GM21360 (cell line): Measurements from ENCODE around the gene P2RY4.
"Not testable (repeated sequence)": the region's sequence is repeated elsewhere in the genome, so short reads cannot be mapped to it uniquely, and the experiment has no call there.

Experiments used
- ATAC-seq: cut with Tn5 transposase; IDR thresholded peaks from one replicate; pipeline ENCODE4 v1.9.1; 2021; ENCODE audit warnings: mild to moderate bottlenecking, moderate library complexity; ENCODE audit not compliant: unreplicated experiment

P2RY4 gene

DNA sequence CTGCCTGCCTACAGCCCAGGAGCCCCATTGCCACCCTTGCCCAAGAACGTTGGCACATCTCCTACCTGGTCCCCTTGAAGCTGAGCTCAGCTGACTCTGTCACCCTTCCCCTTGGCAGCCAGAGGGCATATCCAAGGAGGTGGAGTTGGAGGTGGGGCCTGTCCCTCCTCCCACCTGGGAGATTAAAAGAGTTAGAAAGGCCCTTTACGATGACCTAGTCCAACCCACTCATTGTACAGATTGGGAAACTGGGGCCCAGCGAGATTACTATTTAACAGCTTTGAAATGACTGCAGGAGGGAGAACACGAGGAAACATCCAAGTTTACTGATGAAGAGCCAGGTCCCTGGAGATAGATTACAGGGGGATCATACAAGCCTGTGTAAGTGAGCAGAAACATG lies at the start of gene P2RY4:
Gene P2RY4 (minus strand): TSS at position 101 of the 400 bp plus-strand sequence. CDS start 580 bp downstream, outside the sequence.
- no peak for ATAC-seq

DNA sequence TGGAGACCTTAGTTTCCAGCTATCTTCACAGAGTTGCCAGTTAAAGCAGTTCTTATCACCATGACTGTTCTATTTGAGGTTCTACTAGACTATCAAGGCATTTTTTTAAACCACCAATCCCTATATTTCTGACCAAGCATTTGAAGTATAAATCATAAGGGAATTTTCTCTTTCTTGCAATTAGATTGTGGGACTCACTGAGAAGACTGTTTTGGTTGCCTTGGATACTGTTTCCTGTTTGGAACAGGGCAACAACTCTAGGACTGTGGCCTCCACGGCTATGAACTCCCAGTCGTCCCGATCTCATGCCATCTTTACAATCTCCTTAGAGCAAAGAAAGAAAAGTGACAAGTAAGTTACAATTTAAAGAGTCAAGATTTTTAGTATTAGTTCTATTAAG lies 41.7 kb upstream of the P2RY4 start:
- ATAC-seq: no peak

- no peak for ATAC-seq
Observed at GRCh38 chrX:70293621-70294020, 33.6 kb upstream of the P2RY4 start.

DNA sequence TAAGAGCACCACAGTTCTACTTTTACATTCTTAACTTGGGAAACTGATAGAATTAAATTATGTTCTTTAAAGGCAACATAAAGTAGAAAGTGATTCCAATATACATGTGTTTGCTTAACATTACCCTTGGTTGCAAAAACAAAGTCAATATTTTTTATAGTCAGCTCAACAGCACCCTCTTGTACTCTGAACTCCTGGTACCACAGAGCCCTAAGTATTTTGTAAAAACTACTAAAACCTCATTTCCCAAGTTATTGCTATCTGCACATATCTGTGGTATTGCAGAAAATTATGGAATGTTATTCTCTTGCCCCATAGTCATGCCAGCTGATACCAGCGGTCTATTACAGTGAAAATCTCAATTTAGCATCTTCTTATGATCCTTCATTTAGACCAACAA lies 32.8 kb upstream of the P2RY4 start:
- no peak for ATAC-seq

DNA sequence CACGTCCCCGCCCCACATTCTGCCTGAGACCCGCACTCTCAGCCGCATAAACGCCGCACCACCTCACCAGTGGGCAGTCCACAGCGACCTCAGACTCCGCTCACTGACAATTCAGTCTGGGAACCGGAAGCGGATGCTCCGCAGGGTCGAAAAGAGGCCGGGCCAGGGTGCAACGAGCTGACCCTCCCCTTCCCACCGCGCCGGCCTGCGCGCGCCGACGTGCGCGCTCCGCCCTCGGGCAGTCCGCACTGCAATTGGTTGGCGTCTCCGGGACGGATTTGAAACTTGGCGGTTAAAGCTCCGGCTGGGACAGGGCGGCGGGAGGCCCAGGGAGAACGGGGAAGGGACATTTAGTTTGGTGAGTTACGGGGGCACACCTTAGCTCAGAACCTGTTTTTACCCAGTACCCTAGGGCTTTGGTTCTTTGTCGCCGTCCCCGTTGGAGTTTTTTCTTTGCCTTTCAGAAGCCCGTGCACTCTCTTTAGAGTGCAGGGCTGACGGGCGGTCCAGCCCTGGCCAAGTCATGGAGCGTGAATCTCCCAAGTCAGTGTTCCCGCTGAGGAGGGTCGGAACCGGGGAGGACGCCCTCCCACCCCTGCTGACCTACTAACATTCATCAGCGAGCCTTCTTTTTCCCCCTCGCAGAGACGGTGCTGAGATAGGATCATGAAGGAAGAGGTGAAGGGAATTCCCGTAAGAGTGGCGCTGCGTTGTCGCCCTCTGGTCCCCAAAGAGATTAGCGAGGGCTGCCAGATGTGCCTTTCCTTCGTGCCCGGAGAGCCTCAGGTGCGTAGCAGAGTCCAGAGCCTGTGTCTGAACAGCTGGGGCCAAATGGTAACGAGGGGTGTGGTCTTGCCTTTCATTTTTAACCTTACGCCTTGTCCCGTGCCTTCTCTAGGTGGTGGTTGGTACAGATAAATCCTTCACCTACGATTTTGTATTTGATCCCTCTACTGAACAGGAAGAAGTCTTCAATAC lies 30.1 kb upstream of the P2RY4 start, which contains the start of the genes KIF4A and PDZD11:
Gene KIF4A (plus strand): TSS at position 312 of the 978 bp plus-strand sequence. CDS start 355 bp downstream, at position 667.
Gene PDZD11 (minus strand): TSS at position 135 of the 978 bp plus-strand sequence. CDS start 586 bp downstream, outside the sequence.
- peak; percentile 97 for ATAC-seq

GRCh38 chrX:70289168-70289792 lies 29.3 kb upstream of the P2RY4 start:
- no peak for ATAC-seq

- no peak for ATAC-seq
Observed at GRCh38 chrX:70281951-70282350, 21.9 kb upstream of the P2RY4 start, which contains the start of gene RAB41. RAB41 (plus strand) TSS chrX:70282172; CDS start chrX:70282218, 46 bp downstream.

DNA sequence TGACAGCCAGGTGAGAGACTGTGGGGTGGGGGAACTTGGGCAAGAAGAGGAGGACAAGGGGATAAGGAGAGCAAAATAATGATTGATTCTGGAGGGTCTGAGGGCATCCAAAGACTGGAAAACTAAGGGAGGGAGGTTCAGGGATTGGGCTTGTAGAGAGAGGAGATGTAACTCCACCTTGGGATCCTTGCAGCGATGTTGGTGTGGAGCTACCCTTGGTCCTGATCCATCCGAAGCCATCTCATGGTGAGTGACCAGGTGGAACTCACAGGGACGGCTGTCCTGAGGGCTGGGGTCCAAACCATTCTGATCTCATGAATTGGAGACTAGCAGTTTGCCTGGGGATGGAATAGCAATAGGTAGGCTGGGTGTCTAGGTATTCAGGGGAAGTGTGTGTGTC lies 20.6 kb upstream of the P2RY4 start:
- ATAC-seq: no peak

DNA sequence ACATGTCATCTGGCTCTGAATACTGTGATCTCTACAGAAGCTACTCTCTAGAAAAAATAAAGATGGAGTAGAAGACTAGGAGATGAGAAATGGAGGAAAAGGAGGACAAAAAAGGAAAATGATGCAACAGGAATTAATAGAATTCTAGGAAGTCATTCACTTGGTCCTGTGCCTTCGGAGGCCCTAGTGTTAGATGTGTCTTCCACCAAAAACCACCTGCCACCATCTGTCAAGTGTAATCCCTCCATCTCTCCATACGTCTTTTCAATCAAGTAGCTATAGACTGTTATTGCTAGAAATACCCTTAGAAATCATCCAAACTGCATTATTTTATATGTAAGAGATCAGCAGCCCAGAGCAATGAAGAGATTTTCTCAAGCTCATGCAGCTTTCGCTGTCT lies 19.1 kb upstream of the P2RY4 start:
- no peak for ATAC-seq

DNA sequence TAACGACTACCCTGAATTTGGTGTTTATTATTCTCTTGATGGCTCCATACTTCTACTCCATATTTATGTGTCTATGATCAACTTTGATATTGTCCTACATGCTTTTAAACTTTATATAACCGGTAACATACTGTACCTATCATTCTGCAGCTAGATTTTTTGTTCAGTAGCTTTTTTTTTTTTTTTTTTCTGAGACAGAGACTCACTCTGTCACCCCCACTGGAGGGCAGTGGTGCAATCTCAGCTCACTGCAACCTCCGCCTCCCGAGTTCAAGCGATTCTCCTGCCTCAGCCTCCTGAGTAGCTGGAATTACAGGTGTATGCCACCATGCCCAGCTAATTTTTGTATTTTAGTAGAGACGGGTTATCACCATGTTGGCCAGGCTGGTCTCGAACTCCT lies 14.0 kb upstream of the P2RY4 start:
- ATAC-seq: not testable (repeated sequence)

GRCh38 chrX:70268034-70268433 lies 8.0 kb upstream of the P2RY4 start, which contains the start of gene ARR3:
ARR3 (plus strand) TSS chrX:70268334; CDS start chrX:70269386, 1,052 bp downstream.
- ATAC-seq: no peak

GRCh38 chrX:70264784-70265183 lies 4.8 kb upstream of the P2RY4 start:
- ATAC-seq: no peak

DNA sequence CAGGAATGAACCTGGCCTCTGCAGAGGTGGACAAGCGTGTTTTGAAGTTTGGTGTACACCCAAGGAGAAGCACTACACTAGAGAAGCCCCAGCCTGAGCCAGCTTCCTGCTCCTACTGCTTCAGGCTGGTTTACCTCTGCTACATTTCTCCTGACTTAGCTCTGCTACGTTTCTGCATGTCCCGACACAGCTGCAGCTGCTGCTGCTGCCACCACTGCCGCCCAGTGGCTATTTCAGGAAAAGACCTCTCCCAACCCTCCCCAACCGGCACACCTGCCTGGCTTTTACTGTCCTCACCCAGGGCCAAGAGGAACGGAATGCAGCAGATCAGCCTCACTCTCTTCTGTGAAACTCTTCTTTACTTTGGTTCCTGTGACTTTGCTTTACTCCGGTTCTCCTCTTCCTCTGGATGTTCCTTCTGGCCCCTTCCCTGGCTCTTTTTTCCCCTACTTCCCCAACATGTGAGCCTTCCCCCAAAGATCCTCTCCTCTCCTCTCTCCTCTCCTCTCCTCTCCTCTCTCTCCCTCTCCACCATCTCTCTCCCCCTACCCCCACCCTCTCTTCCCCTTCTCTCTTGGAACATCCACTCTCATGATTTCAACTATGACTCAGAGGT lies 3.1 kb upstream of the P2RY4 start:
- no peak for ATAC-seq

DNA sequence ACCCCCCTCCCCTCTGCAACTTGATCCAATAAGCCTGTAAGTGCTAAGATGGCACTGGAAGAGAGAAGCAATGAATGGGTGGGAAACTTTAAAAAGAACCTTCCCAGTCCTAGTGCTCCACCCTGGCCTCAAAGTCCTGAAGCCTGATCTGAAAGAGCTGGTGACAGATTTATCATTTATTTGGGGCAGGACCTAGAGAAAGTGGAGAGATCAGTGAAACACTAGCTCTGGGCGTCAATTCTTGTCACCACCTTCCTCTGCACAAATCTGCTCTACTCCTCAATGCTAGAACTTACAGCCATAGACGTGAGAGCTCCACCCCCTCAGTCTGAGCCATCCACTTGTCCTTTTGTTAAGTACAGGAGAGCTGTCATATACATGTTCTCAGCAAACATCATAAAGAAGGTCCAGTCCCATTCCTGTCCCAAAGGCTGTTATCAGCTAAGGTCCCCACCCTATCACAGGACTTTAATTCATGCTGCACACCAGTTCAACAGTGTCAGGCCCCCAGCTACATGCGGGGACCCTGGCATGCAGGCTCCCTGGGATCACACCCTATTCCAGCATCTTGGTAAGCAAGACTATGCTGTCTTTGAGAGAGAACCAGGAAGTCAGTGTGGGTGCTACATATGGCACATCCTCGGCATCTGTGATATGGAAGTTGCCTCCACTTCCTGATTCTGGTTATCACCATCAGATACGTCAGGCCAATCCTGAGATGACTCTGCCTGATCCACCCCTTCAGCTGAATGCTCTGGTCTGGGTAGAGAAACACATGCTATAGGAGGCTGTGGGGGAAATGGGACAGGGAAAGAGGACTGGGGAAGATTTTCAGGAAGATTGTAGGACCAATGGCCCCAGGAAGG lies 2.3 kb downstream of the P2RY4 start:
- ATAC-seq: no peak

GRCh38 chrX:70255452-70255851 lies 4.6 kb downstream of the P2RY4 start:
- ATAC-seq: no peak

DNA sequence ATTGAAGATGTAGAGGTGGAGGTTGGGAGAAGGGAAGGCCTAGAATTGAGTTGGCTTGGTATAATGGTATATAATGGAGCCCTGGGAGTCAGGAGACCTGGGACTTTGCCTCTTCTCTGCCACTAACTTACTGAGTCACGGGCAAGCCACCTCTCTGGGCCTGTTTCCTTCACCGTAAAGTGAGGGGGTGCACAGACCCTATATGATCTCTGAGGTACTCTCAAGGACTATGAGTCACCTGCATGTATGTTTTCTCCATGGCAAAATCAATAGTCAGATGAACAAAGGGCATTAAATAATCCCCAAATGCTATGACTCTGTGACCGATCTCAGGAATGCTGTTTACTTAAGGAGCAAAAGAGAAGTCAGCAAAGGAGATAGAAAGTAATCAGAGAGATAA lies 5.1 kb downstream of the P2RY4 start:
- no peak for ATAC-seq

DNA sequence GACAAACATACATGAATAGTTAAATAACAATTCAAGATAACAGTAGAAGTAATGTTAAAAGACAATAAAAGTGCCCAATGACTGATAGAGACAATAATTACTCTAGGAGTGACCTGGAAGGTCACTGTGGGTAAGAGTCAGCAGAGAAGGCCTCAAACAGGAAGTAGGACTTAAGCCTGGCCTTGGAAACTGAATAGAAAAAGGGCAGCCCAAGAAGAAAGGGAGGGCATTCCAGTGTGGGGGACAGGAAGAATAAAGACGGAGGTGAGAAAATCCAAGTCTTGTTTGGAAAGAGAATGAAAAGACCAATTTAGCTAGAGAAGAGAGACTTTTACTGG lies 6.0 kb downstream of the P2RY4 start:
- ATAC-seq: no peak

DNA sequence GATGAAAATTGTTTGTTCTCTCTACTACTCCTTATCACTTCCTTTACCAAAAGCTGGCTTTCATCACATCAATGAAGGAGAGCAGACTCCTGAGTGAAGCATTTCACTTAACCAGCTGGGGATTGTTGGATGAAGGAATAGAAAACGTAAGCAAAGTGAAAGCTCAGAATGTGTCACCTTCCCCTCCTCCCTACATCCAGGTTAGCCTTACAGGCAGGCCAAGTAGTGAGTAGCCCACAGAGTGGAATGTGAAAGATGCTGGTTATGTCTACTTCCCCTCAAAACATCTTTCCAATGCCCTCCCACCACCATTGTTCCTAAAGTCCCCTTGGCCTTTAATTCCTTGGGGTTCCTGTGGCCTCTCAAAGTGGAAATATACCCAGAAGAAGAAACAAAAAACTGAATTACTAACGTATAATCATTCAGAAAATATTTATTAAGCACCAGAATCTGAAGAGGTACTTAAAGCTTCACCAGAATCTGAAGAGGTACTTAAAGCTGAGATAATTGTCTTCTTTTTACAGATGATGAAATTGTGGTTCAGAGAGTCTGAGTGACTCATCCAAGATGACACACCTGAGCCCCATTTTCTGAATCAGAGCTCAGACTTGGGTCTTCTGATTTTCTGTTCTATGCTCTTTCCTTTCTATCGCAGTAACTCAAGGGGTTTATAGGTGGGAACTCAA lies 6.5 kb downstream of the P2RY4 start:
- no peak for ATAC-seq

DNA sequence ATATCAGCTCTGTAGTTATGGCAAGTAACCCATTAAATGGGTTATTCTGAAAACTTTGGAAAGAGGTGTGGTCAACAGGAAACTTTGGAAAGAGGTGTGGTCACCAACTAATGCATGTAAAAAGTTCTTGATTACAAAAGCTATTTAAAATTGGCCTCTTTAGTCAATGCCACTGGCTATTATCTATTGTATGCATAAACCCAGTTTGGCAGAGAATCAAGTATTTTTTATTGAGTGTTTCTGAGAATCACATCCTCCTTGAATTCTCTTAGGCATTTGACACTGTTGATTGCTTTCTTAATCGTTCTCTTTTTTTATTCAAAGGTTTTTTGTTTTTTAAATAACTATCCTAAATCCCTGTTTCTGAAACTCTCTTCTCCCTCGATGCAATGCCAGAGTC lies 7.5 kb downstream of the P2RY4 start:
- ATAC-seq: no peak

DNA sequence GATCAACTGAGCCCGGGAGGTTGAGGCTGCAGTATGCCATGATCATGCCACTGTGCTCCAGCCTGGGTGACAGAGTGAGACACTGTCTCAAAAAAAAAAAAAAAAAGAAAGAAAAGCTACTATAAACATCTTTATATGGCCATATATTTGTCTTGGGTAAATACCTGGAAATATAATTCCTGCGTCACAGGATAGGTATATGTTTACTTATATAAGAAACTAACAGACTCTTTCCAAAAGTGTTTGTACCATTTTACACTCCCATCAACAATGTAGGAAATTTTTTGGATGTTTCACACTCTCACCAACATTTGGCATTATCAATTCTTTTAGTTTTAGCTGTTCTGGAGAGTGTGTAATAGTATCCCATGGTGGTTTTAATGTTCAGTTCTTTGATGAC lies 12.8 kb downstream of the P2RY4 start:
- ATAC-seq: no peak
